ENCODE measurements around the gene INPP4A.

The INPP4A gene

DNA sequence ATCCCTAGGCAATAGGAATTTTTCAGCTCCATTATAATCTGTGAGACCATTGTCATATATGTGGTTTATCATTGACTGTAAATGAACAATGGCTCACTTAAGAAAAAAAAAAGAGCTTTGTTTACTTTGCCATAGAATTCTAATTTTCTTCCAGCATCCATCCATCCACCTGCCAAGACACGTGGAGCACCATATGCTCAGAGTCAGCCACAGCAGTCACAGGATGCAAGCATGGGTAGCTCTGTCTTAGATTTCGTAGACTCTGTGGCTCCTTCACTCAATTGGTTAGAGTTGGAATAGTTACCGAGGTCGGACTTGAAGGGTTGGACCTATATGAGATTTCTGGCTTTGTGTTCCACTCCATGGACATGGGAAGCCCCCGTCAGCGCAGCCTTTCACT, 88.1 kb downstream of the INPP4A start:
- DNase-seq (ENCODE audit: extremely low read depth, low read depth), result no peak
- TF ChIP-seq, protein P1, sequence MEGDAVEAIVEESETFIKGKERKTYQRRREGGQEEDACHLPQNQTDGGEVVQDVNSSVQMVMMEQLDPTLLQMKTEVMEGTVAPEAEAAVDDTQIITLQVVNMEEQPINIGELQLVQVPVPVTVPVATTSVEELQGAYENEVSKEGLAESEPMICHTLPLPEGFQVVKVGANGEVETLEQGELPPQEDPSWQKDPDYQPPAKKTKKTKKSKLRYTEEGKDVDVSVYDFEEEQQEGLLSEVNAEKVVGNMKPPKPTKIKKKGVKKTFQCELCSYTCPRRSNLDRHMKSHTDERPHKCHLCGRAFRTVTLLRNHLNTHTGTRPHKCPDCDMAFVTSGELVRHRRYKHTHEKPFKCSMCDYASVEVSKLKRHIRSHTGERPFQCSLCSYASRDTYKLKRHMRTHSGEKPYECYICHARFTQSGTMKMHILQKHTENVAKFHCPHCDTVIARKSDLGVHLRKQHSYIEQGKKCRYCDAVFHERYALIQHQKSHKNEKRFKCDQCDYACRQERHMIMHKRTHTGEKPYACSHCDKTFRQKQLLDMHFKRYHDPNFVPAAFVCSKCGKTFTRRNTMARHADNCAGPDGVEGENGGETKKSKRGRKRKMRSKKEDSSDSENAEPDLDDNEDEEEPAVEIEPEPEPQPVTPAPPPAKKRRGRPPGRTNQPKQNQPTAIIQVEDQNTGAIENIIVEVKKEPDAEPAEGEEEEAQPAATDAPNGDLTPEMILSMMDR (IDR thresholded peaks at IDR 0.05; ENCODE audit: low read depth, low read length), result no peak

DNA sequence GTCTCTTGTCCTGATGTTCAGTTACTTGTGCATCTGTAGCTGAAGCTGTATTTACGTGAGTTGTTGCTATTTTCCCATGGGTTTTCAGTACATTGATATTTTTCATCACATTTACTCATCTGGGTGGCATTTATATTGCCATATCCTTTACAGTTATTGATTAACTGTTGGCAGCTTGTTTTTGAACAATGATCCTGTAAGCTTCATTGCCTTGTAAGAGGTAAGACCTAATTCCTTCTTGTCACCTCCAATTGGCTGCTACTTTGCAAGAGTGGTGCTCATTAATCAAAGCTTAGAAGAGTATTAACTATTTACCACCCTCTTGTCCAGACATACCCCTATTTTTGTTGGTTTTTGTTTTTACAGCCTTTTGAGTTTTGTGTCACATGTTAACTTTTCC, 88.9 kb downstream of the INPP4A start:
- no peak for DNase-seq (ENCODE audit: extremely low read depth, low read depth)
- TF ChIP-seq, protein P1 (IDR thresholded peaks at IDR 0.05; ENCODE audit: low read depth, low read length), result no peak

DNA sequence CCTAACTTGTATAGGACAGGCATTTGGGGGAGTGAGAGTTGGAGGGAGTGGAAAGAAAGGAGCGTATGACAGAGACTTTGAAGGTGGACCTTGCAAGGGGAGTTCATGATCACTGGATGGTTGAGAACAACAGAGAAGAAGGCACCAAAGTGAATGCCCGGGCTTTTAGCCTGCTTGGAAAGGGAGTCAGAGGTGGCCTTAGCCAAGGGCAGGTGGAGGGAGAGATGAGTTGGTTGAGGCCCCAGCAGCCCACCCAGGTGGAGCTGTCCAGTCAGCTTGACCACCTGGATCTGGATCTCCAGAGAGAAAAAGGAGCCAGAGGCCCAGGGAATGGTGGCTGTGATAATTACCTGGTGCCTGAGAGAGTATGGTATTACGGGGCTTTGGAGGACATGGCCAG, 90.1 kb downstream of the INPP4A start:
- no peak for DNase-seq (ENCODE audit: extremely low read depth, low read depth)

DNA sequence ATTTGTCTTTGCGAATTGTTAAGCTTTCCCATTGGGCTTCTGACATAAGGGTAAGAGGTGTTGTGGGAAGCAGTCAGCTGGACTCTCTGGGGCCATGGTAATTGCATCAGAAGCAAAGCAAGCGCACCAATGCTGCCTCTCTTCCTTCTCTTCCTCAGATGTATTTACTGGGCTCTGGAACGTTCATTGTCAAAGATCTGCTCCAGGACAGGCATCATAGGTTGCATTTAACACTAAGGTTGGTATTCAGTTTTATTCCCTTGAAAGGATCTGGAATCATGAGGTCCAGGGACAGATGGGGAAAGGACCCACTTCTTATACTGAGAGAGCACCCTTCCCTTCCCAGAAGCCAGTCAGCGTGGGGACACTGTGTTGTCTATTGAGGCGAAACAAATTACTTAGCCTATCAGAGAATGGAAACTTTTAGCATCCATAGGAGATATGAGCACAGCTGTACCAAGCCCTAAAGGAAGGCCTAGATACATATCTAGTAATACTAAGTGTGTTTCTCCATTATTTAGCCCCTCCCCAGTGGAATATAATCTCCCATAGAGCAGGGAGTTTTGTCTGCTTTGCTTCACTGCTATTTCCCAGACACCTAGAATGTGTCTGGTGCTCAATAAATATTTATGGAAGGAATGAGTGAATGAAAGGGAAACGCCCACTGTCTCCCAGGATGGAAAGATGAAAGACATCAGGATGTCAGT, 91.5 kb downstream of the INPP4A start:
- TF ChIP-seq, protein P1 (IDR thresholded peaks at IDR 0.05; ENCODE audit: low read depth, low read length), result no peak
- DNase-seq (ENCODE audit: extremely low read depth, low read depth), result no peak

More for the DNA sequence above, 90.1 kb downstream of the INPP4A start:
- TF ChIP-seq, protein P1 (IDR thresholded peaks at IDR 0.05; ENCODE audit: low read depth, low read length), result no peak

DNA sequence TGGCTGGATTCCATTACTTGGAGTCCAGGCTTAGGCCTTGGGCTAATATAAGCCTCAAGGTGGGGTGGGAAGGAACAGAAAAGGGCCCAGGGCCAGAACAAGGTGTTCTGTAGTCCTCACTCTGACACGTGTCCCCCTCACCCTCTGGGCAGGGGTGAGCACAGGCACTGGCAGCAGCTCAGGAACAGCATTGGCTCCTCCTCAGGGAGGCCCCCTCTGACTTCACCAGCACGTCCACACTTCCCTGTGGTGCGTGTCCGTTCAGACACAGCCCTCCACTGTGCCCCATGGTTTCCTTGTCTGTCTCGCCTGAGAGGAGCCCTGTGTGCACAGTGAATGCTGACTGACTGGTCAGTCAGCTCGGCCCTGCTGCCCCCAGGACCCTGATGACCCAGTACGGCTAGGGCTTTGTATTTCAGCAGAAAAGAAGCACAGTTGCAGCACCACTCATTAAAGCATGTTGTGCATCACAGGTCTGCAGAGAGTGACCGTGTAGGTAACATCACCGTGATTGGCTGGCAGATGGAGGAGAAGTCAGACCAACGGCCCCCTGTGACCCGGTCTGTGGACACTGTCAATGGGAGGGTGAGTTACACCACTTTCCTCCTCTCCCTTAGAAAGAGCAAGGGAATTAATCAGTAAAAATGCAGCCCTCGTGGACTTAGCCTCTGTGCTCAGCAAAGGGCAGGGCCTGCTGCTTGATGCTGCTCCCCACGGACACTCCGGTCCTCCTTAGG, 92.9 kb downstream of the INPP4A start:
- DNase-seq (ENCODE audit: extremely low read depth, low read depth), result no peak
- TF ChIP-seq, protein P1 (IDR thresholded peaks at IDR 0.05; ENCODE audit: low read depth, low read length), result no peak

DNA sequence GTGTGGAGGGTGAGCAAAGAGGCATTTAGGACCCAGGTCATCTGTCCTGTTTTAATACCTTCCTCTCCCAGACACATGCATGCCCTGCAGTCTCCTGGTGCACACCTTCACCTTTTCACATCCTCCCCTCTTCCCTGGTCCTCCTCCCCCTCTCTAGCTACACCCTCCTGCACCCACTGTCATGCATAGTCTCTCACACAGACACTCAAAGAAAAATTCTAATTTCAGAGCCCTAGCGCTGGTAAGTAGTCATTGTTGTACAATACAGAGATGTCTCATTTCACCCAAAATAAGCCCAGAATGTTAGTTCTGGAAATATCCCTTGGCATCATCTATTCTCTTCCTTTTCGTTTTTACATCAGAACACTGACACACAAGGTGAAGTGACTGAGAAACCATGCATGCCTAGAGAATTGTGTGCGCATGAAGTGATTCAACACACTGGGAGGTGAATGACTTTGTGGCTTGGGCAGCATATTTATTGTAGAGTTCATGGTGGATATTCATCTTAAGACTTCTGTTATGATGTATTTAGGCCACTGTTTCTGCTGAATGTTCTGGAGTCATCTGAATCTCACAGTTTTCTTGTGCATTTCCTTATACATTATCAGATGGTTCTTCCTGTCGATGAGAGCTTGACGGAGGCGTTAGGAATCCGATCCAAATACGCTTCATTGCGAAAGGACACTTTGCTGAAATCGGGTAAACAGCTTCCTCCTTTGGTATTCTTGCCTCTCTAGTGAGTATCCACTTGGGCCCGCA, 93.8 kb downstream of the INPP4A start:
- DNase-seq (ENCODE audit: extremely low read depth, low read depth), result no peak
- TF ChIP-seq, protein P1 (IDR thresholded peaks at IDR 0.05; ENCODE audit: low read depth, low read length), result no peak

All from AG09319 (cell line).